ENCODE results near the gene NGEF. TPM values are rescaled to one million over a fixed set of nuclear protein-coding genes. Genes with fewer than 3 reads are reported as not detected.

The NGEF gene
- total RNA-seq, 1 donor from 2014 or later, result 6.1 TPM

DNA sequence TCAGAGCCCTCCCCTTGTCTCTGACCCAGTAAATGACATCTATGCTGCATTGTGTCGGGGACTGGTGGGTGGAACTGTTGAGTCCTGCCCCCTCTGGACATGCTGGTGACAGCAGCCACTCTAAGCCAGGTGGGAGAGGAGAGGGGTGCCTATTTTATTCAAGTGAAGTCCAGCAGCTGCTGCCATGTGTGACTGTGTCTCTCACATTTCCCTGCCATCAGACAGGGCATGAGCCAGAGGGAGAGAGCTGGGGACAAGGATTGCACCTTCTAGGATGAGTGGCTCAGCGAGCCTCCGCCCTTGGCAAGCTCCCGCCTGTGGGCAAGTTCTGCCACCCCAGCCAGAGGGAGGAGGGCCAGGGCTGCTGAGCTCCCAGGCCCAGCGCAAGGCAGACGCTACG is 13.7 kb downstream of the NGEF start:
- peak; percentile 33 for ATAC-seq

DNA sequence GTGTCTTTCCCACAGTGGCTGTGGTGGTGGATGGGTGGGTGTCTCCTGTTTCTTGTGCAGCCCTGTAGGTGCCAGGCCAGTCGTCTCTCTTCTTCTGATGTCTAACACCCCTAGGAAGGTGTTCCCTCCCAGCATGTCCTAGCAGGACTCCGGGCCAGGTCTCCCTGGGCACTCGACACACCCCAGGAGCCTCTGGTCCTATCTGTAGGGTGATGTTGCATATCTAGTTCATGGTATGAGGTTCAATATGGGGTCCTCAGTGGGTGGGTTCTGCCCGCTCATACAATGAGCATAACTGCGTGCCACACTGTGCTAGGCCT is 14.4 kb downstream of the NGEF start:
- ATAC-seq, result no peak

GRCh38 chr2:232997749-232998665 is 15.0 kb downstream of the NGEF start:
- ATAC-seq, result no peak

DNA sequence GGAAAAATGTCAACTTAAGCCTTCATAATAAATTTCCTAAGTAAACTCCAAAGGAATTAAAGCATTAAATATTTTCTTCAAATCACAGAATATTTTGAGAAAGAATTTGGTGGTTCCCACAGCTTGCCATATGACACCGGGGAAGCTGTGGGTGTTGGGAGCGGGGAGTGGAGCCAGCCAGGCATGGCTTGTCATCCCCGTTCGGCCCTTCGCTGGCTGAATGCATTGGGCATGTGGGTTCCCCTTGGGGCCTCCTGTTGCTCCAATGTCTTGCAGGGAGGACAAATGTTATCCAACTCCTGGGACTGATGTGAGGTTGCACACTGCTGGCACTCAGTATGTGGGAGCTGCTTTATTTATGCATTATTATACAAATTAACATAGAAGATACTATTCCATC is 18.6 kb downstream of the NGEF start:
- ATAC-seq, result no peak

DNA sequence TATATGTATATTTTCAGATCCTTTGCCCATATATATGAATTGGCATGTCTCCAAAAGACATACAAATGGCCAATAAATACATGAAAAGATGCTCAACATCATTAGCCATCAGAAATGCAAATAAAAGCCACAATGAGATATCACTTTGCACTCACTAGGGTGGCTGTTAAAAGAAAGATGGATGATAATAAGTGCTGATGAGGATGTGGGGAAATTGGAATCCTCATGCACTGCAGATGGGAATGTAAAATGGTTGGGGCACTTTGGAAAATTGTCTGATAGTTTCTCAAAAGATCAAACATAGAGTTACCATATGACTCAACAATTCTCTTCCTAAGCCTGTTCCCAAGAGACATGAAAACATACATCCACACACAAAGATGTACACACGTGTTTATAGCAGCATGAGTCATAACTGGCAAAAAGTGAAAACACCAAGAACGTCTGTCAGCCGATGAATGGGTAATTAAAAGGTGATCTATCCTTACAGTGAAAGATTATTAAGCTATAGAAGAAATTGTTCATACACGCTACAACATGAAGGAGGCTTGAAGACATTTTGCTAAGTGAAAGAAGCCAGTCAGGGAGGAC is 19.7 kb downstream of the NGEF start:
- ATAC-seq, result peak; percentile 77

DNA sequence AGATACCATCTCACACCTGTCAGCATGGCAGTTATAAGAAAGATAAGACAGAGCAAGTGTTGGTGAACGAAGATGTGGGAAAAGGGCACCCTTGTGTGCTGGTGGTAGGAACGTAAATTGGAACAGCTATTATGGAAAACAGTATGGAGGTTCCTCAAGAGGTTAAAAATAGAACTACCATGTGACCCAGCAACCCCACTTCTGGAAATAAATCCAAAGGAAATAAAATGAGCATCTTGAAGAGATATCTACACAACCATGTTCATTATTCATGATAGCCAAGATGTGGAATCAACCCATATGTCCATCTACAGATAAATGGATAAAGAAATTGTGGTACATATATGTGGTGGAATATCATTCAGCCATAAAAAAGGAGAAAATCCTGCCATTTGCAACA is 26.9 kb downstream of the NGEF start:
- no peak for ATAC-seq

- ATAC-seq, result no peak
Measured at GRCh38 chr2:232984451-232985207, 28.4 kb downstream of the NGEF start.

DNA sequence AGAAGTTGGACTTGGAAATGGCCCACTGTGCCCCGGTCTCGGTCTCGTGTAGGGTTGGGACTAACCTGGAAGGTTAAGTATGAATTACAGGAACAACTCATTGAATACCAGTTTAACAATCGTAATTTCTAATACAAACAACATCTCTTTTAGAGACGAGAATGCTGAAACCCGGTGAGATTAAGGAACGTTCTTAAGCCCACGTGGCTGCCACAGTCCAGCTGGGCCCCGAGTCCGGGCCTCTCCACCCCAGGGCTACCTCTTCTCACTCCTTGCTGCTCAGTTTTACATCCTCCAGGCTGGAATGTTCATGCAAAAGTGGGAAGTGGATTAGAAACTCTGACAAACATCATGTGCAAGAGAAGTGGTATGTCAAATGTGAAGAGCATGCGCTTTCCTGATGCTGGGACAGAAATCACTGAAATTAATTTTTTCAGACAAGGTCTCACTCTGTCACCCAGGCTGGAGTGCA is 29.4 kb downstream of the NGEF start:
- ATAC-seq, result no peak

DNA sequence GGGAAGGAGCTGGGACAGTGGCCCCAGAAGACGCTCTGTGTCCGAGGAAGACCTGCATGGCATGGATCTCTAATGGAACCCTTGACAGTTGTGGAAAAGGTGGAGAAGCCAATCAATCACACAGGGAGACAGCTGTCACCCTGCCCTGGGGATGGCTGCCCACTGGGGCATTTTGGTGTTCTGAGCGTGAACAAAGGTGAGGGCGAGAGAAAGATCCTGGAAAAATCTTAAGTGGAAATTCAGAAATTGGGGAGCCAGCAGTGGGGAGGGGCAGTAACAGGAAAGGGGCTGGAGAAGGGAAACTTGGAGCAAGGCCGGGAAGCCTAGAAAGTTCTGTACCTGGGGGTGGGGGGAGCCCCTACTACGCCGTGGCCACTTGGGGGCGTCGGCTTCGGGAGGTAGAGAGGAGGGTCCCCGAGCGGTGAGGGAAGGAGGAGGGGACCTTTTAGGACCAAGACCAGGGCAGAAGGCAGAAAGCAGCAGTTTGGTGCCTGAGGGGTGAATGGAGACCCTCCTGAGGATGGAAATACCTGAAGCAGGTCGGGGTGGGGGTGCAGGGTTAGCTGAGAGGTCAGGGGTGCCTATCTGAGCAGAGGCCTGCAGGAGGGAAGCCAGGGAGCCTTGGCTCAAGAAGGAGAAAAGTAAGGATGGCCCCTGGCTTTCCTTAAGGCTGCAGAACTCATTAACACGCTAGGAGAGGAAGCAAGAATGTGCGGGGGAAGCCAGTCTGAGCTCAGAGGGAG is 30.0 kb downstream of the NGEF start:
- ATAC-seq, result no peak

GRCh38 chr2:232981767-232982360 is 31.2 kb downstream of the NGEF start:
- peak; percentile 21 for ATAC-seq

- ATAC-seq, result no peak
Measured at GRCh38 chr2:232981356-232981755, 31.7 kb downstream of the NGEF start.

DNA sequence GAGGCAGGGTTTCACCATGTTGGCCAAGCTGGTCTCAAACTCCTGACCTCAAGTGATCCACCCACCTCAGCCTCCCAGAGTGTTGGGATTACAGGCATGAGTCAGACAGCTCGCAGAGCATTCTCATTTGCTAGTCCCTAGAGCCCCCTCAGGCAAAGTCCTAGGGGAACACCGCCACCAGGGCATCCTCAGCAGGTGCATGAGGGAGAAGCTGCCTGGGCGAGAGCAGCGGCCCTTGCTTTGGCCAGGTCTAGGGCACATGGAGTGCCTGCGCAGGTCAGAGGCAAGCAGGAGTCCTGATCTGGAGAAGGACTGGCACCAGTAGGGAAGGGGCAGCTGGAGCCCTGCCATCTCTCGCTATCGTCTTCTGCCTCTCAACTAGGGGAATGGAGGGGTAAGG is 32.4 kb downstream of the NGEF start:
- ATAC-seq, result peak; percentile 29

DNA sequence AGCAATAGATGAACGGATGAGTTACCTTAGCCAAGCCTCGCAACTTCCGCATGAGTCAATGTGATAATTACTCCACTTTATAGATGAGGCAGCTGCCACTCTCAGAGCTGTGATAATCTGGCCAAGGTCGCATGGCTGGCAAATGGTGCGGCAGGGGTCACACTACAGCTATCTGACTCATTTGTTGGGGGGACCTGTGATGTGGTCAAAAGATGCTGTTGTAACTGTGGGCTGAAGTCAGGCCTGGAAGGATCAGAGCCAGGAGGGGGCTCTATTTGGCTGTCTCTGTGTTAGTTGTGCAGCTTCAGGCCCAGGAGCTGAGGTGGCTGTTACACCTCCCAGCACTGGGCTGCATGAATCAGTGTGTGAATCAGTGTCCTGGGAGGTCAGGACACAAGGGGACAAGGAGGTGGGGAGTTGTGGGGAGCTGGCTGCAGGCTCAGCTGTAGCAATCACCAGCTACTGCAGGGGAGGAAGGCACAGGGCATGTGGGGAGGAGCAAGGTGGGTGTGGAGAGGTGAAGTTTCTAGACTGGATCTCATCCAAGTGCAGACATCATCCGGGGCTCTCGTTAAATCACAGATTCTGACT is 33.1 kb downstream of the NGEF start:
- peak; percentile 84 for ATAC-seq

DNA sequence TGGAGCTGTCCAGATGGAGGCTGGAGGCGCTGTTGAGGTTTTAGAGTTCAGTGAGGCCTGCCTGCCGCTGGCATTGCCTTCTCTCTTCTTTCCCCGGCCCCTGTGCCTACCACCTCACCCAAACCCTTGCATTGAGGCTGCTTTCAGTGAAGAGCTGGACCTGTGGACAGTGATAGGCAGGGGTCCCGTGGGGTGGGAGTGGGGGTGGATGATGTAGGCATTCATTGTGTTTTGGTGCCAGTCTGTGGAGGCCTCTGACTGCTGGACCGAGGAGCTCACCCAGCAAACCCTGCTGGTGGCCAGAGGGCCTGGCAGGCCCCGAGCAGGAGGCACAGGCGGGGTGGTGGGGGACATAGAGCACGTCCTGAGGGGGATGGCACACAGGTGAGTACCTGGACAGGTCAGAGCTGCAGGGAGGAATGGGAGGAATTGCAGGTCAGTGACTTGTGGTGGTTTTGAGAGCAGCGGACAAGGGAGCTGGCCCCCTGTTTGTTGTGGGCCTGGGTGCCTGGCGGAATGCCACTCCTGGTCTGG is 35.6 kb downstream of the NGEF start:
- no peak for ATAC-seq

DNA sequence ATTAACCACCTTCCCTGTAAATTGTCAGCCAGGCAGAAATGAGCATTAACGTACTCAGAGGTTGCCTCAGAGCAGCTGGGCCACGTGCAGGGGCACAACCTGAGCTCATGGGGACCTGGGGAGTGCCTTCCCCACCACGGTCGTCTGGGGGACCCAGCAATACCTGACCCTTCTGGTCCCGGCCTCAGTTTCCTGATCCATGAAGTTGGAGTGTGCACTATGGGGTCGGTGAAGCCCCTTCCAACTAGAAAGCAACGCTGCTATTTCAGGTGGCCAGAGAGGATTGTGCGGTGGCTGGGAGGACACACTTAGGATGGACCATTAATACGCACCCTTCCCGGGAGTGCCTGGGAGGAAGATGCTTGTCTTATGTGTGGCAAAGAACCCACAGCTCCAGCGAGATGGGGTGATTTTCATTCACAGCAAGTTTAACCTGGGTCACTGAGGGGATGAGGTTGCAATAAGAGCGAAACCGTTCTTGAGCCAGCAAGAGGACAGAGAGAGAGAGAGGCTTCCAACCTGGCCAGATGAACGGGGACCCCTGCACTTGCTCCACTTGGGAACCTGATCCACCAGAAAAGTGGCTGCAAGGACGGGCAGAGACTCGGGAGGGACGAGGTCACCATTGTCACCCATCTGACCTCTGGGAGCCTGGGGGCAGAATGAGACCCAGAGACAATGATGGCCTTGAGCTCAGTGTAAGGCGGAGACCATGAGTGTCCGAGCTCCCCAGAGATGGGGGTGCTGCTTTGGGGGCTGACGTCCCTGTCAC is 36.2 kb downstream of the NGEF start:
- no peak for ATAC-seq

GRCh38 chr2:232976176-232976575 is 36.9 kb downstream of the NGEF start:
- no peak for ATAC-seq

- ATAC-seq, result no peak
Measured at GRCh38 chr2:232974396-232974795, 38.7 kb downstream of the NGEF start.

DNA sequence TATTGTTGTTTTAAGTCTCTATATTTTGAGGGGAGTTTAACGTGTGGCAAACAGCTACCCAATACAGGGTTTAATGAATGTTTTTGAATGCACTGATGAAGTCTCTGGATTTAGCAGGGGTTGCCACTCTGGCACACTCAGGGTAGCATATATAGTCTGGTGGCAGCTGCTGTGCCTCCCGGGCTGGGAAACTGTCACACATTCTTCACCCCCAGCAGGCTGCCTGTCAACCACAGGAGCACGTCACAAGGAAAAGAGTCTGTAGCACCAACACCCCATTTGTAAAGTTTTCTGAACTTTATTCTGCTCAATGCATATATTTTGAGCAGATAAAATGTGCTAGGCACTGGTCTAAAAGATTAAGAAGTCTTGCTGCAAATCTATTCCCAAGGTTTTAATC is 39.3 kb downstream of the NGEF start:
- no peak for ATAC-seq

- no peak for ATAC-seq
Measured at GRCh38 chr2:232973011-232973735, 39.9 kb downstream of the NGEF start.

DNA sequence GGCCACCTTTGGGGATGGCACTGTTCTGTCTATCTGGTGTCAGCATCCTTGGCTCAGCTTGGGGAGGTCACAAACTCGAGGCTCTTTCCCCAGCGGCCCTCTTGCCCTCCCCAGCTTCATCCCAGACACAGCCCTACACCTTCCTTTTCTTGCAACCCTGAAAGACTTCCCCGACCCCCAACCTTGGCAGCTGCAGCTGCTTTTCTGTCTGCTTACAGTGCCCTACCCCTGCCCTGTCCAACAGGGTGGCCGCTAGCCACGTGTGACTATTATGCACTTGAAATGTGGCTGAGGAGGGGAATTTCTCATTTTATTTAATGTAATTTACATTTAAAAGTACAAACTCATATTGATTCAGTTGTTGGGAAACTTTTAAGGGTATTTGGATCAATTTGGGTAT is 41.3 kb downstream of the NGEF start:
- ATAC-seq, result no peak
